Glutamatergic neuron (in vitro differentiated cells): Measurements from ENCODE around the gene GFM1. TPM values are rescaled to one million over a fixed set of nuclear protein-coding genes. Genes with fewer than 3 reads are reported as not detected.
A peak's percentile ranks its signal among the peaks of the same experiment; 100 is the strongest.

Experiments used
- DNase-seq: peaks from one replicate; pipeline ENCODE4 v3.0.0; 2022
- H3K27ac Mint-ChIP-seq: one replicate; pipeline ENCODE4 v1.8.0; 2020; ENCODE audit warnings: mild to moderate bottlenecking, mixed read lengths, inconsistent platforms; ENCODE audit not compliant: unreplicated experiment
- H3K27me3 Mint-ChIP-seq: one replicate; pipeline ENCODE4 v1.8.0; 2020; ENCODE audit warnings: mild to moderate bottlenecking, moderate library complexity, mixed read lengths, inconsistent platforms; ENCODE audit not compliant: unreplicated experiment
- H3K36me3 Mint-ChIP-seq: one replicate; pipeline ENCODE4 v1.8.0; 2020; ENCODE audit warnings: mild to moderate bottlenecking, mixed read lengths, inconsistent platforms; ENCODE audit not compliant: unreplicated experiment
- H3K4me1 Mint-ChIP-seq: one replicate; pipeline ENCODE4 v1.8.0; 2020; ENCODE audit warnings: mild to moderate bottlenecking, low read depth, mixed read lengths, inconsistent platforms; ENCODE audit not compliant: unreplicated experiment
- H3K4me3 Mint-ChIP-seq: one replicate; pipeline ENCODE4 v1.8.0; 2020; ENCODE audit warnings: mild to moderate bottlenecking, mixed read lengths, inconsistent platforms; ENCODE audit not compliant: unreplicated experiment
- H3K9me3 Mint-ChIP-seq: one replicate; pipeline ENCODE4 v1.8.0; 2020; ENCODE audit warnings: mild to moderate bottlenecking, moderate library complexity, mixed read lengths, inconsistent platforms; ENCODE audit not compliant: unreplicated experiment
- CTCF ChIP-seq: fragments of 200-600 bp; sonication (generic); IDR thresholded peaks from one replicate; pipeline ENCODE4 v1.5.0; 2021; ENCODE audit not compliant: partially characterized antibody, unreplicated experiment
- total RNA-seq: library from RNA; stranded (reverse); fragmentation: NEBNext Ultra II Directional; extraction: Animal tissue kit (Norgen Biotek cat#: 25700); gene quantifications from one replicate; pipeline ENCODE4 v1.2.1, GENCODE V29; 2021; ENCODE audit not compliant: unreplicated experiment

Gene GFM1
- total RNA-seq, 1 donor from 2014 or later: 61.4 TPM

GRCh38 chr3:158722108-158722507, 77.8 kb downstream of the GFM1 start:
- H3K27me3 Mint-ChIP-seq: peaks cover 4% of the 10 kb centered on the region
- H3K9me3 Mint-ChIP-seq: no peaks in the 10 kb centered on the region
- DNase-seq: no peak
- H3K36me3 Mint-ChIP-seq: no peaks in the 10 kb centered on the region
- H3K4me3 Mint-ChIP-seq: no peak overlapping the region
- no peak for TF ChIP-seq CTCF
- H3K4me1 Mint-ChIP-seq: peaks cover 6% of the 10 kb centered on the region
- no peak overlapping the region for H3K27ac Mint-ChIP-seq

- no peak overlapping the region for H3K27ac Mint-ChIP-seq
- H3K4me3 Mint-ChIP-seq: no peak overlapping the region
- peaks cover 2% of the 10 kb centered on the region for H3K4me1 Mint-ChIP-seq
- no peak for DNase-seq
- H3K9me3 Mint-ChIP-seq: no peaks in the 10 kb centered on the region
- H3K27me3 Mint-ChIP-seq: no peaks in the 10 kb centered on the region
- H3K36me3 Mint-ChIP-seq: no peaks in the 10 kb centered on the region
- no peak for TF ChIP-seq CTCF
Measured at GRCh38 chr3:158723991-158724390, 79.7 kb downstream of the GFM1 start.

- TF ChIP-seq CTCF: no peak
- Mint-ChIP-seq H3K9me3 (no peaks in the 10 kb centered on the region), H3K27ac (no peak overlapping the region), H3K4me1 (peaks cover 2% of the 10 kb centered on the region), H3K36me3 (no peaks in the 10 kb centered on the region), H3K4me3 (no peak overlapping the region), H3K27me3 (no peaks in the 10 kb centered on the region)
- DNase-seq: no peak
Measured at GRCh38 chr3:158725348-158726011, 81.2 kb downstream of the GFM1 start.

GRCh38 chr3:158727206-158728060, 83.1 kb downstream of the GFM1 start:
- H3K27ac Mint-ChIP-seq: no peak overlapping the region
- no peak for DNase-seq
- peaks cover 3% of the 10 kb centered on the region for H3K27me3 Mint-ChIP-seq
- H3K4me3 Mint-ChIP-seq: no peak overlapping the region
- peak; percentile 88 for TF ChIP-seq CTCF
- H3K36me3 Mint-ChIP-seq: no peaks in the 10 kb centered on the region
- H3K4me1 Mint-ChIP-seq: peaks cover 2% of the 10 kb centered on the region
- no peaks in the 10 kb centered on the region for H3K9me3 Mint-ChIP-seq

- Mint-ChIP-seq H3K9me3 (no peaks in the 10 kb centered on the region), H3K4me1 (peaks cover 2% of the 10 kb centered on the region), H3K36me3 (no peaks in the 10 kb centered on the region), H3K27ac (no peak overlapping the region), H3K27me3 (peaks cover 3% of the 10 kb centered on the region), H3K4me3 (no peak overlapping the region)
- peak; percentile 53 for TF ChIP-seq CTCF
- DNase-seq: no peak
Measured at GRCh38 chr3:158728061-158728377, 83.7 kb downstream of the GFM1 start.
